ENCODE data around the gene CFAP20.

DNA sequence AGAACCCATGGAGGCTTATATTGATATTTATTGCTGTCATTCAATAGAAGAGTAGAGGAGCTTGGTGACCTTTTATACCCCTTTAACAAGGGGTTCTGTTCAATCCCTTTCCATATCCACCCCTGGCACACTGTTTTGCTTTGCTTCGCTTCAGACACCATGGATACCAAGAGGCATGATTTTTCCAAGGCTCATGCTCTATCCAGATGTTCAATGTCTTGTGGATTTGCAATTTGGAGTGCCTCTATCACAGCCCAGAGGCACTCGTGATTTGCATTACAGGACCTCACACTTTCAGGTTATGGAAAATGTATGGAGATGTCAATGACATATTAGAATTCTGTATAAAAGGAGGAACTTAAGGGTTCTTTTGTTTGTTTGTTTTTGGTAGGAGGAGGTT is 21.5 kb downstream of the CFAP20 start:
- TF ChIP-seq POLR2AphosphoS5 (IDR thresholded peaks at IDR 0.05) (no peak), POLR2A (IDR thresholded peaks at IDR 0.05) (no peak)
- TF ChIP-seq, protein P1, sequence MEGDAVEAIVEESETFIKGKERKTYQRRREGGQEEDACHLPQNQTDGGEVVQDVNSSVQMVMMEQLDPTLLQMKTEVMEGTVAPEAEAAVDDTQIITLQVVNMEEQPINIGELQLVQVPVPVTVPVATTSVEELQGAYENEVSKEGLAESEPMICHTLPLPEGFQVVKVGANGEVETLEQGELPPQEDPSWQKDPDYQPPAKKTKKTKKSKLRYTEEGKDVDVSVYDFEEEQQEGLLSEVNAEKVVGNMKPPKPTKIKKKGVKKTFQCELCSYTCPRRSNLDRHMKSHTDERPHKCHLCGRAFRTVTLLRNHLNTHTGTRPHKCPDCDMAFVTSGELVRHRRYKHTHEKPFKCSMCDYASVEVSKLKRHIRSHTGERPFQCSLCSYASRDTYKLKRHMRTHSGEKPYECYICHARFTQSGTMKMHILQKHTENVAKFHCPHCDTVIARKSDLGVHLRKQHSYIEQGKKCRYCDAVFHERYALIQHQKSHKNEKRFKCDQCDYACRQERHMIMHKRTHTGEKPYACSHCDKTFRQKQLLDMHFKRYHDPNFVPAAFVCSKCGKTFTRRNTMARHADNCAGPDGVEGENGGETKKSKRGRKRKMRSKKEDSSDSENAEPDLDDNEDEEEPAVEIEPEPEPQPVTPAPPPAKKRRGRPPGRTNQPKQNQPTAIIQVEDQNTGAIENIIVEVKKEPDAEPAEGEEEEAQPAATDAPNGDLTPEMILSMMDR (IDR thresholded peaks at IDR 0.05): no peak
